ENCODE measurements around the gene HIPK3.

The HIPK3 gene

DNA sequence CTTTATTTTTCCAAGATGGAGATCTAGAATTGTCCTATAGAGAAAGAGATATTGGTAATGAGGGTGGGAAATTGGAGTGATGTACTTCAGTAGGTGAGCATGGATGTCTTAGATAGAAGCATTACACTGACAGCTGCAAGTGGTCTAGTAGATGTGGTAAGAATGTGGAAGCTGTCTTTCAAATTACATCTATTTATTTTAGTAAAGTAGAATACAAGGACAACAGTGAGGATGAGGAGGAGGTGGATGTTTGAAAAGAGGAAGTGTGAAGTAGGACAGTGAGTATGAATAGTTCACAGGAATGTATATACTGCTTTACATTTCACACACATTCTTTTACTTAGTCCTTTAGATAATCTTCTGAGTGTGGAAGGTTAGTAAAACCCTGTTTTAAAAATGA, 64.2 kb downstream of the HIPK3 start:
- TF ChIP-seq CTCF (IDR thresholded peaks at IDR 0.05; ENCODE audit: low read depth, low read length, missing control alignments): no peak
- no peak overlapping the region for H3K4me3 ChIP-seq (ENCODE audit: low read depth, low read length)
- in situ Hi-C loops (cut with HindIII; ENCODE audit: low sequenced_read_pairs): no loop called here
- DNase-seq (ENCODE audit: low read depth): no peak

DNA sequence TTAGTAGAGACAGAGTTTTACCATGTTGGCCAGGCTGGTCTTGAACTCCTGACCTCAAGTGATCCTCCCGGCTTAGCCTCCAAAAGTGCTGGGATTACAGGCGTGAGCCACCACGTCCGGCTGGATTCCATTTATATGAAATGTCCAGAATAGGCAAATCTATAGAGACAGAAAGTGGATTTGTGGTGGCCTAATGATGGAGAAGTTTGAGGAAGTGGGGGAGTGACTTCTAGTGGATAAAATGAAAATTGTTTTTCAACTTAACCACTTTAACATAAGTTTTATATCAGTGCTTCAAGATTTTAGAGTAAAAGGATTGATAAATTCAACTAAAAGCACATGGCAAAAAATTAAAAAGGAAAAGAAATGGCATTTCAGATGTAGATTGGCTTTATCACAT, 66.2 kb downstream of the HIPK3 start:
- no peak for TF ChIP-seq CTCF (IDR thresholded peaks at IDR 0.05; ENCODE audit: low read depth, low read length, missing control alignments)
- no peak for DNase-seq (ENCODE audit: low read depth)
- in situ Hi-C loops (cut with HindIII; ENCODE audit: low sequenced_read_pairs): no loop called here
- H3K4me3 ChIP-seq (ENCODE audit: low read depth, low read length): no peak overlapping the region

GRCh38 chr11:33324302-33324985, 67.3 kb downstream of the HIPK3 start:
- no peak overlapping the region for H3K4me3 ChIP-seq (ENCODE audit: low read depth, low read length)
- DNase-seq (ENCODE audit: low read depth): no peak
- TF ChIP-seq CTCF (IDR thresholded peaks at IDR 0.05; ENCODE audit: low read depth, low read length, missing control alignments): no peak
- in situ Hi-C loops (cut with HindIII; ENCODE audit: low sequenced_read_pairs): no loop called here

DNA sequence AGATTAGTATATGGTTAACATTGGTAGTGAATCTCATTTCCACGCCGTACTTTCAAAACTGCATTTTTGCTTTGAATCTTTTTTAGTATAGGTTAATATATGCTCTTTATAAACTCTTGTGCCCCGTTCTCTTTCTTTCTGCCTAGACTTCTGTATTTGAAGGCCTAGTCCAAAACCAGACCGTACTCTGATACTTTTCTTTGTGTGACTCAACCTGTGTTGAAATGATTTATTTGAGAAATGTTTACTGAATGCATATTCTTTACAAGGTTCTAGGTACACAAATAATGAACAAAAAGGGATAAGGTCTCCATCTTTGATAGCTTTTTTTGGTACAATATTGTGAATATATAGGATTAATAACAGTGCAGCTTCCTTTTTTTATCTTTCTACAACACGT, 68.3 kb downstream of the HIPK3 start:
- H3K4me3 ChIP-seq (ENCODE audit: low read depth, low read length): no peak overlapping the region
- TF ChIP-seq CTCF (IDR thresholded peaks at IDR 0.05; ENCODE audit: low read depth, low read length, missing control alignments): no peak
- in situ Hi-C loops (cut with HindIII; ENCODE audit: low sequenced_read_pairs): no loop called here
- no peak for DNase-seq (ENCODE audit: low read depth)

DNA sequence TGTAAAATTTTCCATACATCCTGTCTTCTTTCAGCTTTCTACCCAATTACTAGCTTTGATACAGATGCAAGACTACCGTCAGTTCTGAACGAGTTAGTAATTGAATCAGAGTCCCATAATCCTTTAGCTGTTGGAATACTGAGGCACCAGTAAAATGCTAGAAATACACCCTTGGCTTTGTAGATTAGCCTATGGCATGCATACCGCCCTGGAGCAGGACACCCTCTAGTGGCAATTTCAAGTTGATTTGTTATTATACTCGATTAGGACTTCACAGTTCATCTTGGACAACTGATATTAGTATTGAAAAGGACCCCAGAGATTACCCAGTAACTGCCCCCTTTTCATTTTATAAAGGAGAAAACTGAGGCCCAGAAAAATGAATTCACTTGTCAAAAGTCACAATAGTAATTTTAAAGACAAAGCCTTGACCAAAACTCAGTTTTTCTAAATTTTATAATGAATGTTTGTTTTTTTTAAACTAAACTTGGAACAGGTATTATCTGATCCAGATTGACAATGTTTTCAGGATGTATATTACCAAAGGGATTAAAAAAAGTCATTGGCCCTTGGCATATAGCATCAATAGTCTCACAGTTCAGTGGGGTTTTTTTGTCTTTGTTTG, 72.6 kb downstream of the HIPK3 start:
- H3K4me3 ChIP-seq (ENCODE audit: low read depth, low read length): no peak overlapping the region
- peak; percentile 68 for TF ChIP-seq CTCF (IDR thresholded peaks at IDR 0.05; ENCODE audit: low read depth, low read length, missing control alignments)
- in situ Hi-C loops (cut with HindIII; ENCODE audit: low sequenced_read_pairs): no loop called here
- peak; percentile 66 for DNase-seq (ENCODE audit: low read depth)

- TF ChIP-seq CTCF (IDR thresholded peaks at IDR 0.05; ENCODE audit: low read depth, low read length, missing control alignments): no peak
- DNase-seq (ENCODE audit: low read depth): no peak
- H3K4me3 ChIP-seq (ENCODE audit: low read depth, low read length): no peak overlapping the region
- in situ Hi-C loops (cut with HindIII; ENCODE audit: low sequenced_read_pairs): no loop called here
Observed at GRCh38 chr11:33333816-33334215, 76.6 kb downstream of the HIPK3 start.
